AML-193 (cell line): ENCODE results near the gene STK32C.

Experiments used
- DNase-seq, 2 experiments: peaks; one replicate each; lab custom pipeline; 2025; lab: John Stamatoyannopoulos, UW

The STK32C gene

DNA sequence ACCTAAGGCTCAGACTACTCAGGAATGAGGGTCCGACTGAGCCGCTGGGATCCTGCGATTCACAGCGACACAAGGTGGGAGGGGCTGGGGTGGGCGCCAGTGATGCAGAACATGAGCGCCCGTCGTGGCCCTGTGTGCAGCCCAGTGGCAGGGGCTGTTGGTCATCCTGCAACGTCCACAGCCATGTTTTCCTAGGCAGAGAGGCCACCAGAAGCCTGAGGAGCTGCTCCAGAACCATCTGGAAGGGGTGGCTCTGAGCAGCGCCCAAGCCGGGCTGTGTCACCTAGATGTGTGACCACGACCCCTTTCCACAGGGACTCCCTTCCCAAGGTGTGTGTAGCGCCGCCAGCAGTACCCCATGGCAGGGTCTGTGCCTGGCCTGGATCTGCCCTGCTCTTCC, 96.5 kb downstream of the STK32C start:
- DNase-seq = no peak

DNA sequence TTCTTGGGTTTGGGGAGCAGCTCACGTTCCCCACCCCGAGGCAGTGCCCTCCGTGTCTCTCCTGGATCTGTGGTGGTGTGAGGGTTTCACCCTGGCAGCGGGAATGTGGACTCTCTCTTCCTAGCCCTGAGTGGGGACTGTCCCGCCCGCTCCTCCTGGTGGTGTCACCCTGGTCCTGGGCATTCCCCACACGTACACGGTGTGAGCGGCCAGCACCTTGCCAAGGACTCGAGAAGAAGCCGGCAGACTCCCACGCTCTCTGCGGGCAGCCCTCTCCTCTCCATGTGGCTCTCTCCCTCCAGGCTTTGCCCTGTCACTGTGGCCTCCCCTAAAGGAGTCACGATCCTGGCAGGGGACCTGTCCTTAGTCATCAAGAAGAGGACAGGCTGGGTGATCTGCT, 97.0 kb downstream of the STK32C start:
- DNase-seq = no peak

DNA sequence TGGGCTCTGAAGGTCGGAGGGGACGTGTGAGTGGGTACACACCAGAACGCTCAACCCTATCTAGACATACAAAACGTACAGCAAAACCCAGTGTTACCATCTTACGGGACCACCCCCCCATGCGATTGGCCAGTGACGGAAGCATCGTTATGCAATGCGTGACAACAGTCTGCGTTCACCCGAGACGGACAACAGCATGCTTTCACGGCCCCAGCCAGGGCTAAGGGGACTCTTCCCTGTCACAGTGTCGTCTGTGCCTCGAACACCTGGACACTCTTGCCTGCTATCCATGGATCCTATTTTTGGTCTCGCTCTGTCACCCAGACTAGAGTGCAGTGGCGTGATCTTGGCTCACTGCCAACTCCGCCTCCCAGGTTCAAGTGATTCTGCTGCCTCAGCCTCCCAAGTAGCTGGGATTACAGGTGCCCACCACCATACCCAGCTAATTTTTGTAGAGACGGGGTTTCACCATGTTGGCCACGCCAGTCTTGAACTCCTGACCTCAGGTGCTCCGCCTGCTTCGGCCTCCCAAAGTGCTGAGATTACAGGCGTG, 97.7 kb downstream of the STK32C start:
- DNase-seq = no peak

DNA sequence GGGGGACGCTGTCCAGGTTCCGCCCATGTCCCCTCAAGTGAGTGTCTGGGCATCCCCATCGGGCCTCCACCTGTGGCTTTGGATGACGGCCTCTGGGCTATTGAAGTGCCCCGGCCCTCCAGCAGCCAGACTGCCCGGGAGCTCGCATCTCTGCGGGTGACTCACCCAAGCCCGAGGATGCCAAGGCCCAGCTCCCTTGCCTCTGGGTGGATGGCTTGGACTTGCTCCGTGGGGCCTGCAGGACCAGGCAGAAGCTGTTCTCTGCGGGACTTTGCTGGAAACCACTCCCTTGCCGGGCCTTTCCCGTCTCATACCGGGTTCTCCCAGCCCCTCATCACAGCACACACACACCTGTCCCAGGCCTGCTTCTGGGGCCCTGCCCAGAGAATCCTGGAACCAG, 98.6 kb downstream of the STK32C start:
- no peak for DNase-seq

DNA sequence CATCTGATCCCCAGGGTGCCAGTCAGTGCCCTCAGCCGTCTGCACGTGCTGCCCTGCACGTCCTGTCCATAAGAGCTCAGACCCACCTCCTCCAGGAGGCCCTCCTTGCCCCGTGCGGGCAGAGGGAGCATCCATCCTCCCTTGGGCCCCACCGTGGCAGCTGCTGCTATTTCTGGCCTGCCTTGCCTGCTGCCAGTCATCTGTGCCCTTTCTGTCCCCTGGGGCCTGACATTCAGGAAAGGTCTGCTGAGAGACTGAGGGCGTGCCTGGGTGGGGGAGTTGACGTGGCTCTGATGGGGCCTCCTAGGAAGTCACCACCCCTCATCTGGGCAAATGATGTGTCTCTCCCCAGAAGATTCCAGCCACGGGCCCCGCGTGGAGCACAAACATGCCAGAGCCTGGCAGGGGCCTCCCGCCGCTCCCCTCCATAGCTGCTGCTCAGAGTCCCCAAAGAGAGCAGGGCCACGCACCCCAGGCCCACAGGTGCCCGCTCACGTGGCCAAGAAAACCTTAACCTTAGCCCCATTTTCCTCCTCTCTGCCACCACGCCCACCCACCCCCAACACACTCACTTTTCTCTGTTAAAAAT, 99.2 kb downstream of the STK32C start:
- no peak for DNase-seq

DNA sequence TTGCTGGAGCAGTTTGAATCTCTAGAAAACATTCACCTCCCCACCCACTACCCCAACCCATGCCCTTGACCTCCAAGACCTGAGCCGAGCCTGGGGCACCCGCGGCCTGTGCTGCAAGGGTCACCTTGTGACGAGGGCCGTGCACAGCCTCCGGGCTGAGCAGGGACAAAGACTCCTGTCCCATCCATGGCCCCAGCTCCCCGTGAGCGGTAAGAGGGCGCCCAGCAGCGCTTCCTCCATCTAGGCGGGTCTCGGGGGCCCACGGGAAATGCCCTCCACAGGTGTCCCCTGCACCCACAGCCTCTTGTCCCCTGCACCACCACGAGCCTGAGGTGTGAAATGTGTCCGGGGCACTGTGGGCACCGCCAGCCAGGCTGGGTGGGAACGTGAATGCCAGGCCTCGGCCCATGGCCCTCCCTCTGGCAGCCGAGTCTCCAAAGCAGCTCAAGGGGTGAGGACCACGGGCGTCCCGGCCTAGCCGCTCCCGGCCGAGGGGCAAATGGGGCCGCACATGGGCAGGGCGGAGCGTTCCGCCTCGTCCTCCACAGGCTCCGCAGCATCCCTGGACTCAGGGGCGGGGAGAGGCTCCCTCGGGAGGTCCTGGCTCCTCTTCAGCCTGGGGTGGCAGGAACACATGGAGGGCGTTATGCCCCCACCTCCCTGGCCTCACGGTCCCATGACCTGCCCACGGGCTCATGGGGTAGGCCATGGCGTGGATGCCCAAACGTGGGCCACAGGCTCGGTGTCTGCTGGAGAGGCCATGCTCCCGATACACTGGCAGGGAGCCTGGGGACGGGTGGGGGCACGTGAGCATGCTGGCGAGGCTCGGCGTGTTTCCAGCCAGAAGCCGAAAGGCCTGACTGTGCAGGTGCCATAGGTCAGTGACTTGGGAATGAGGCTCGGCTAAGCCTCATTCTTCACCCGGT, 100.0 kb downstream of the STK32C start:
- DNase-seq = no peak

DNA sequence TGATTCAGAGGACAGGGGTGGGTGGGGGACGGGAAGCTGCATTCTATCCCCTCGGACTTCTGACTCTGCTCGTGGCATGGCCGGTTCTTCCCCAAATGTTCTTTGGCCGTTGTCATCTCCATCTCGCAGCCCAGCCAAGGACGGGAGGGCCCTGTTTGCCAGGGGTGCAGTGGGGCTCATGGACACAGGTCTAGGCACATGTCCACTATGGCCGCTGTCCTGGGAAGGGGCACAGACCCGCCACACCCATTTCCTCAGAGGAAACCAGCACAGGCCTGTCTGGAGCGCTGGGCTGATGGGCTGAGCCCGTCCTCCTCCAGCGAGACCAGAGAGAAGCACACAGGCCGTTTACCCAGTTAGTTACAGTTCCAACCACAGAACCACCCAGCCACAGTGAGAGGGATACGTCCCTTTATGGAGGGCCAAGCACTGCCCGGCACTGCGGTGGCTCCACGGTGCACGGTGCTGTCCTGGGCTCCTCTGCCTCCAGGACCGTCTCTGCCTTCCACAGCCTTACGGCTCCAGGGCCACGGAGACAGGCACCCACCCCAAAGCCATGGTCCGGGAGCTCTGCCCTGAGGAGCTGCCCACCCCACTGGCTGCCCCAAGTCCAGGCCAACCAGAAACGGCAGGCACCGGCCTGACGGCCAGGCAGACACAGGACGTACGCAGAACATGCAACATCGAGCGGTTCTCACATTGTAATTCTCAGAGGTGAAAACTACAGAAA, 100.8 kb downstream of the STK32C start:
- no peak for DNase-seq

DNA sequence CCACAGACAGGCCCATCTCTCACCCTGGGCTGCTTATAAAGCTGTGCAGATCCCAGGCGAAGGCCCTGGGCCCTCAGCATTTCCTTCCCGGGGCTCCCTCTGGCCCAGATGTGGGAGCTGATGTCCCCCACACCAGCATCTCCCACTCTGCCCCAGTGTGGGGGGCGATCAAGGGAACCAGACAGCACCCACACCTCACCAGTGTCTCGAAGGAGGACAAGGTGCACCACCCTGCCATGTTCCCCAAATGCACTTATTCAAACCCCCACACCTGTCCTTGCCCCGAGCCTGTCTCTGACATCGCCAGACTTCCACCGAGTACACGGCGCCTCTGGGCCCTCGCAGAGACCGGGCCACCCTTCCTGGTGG, 101.4 kb downstream of the STK32C start:
- DNase-seq = no peak

DNA sequence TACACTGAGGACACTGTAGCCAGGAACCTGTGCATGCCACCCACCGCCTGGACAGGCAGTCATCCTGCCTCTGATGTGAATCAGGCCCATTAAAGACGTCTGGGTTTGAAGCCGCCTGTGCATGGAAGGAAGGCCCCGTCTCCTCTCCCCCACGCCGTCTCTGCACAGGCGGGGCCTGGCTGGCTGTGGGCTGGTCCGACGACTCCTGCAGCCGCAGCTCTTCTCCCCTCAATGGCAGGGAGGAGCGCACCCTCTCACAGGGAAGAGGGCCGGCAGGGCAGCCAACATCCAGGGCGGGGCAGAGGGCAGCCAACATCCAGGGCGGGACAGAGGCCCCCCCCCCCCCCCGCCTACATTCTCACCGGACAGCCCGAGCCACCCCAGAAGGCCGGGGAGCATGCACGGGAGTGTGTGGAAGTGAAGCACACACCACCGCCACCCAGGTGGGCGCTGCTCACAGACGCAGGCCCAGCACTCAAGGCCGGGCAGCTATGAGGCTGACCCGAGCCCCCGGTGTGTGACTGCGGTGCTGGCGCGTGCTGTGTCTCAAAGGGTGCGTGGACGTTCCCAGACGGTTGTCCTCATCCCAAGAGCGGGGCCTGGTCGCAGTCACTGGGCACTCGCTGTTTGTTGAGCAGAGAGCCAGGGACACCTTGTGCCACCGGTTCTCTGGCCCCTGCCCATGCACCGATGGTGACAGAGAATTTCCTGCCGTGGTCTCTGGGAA, 101.9 kb downstream of the STK32C start:
- DNase-seq = no peak

DNA sequence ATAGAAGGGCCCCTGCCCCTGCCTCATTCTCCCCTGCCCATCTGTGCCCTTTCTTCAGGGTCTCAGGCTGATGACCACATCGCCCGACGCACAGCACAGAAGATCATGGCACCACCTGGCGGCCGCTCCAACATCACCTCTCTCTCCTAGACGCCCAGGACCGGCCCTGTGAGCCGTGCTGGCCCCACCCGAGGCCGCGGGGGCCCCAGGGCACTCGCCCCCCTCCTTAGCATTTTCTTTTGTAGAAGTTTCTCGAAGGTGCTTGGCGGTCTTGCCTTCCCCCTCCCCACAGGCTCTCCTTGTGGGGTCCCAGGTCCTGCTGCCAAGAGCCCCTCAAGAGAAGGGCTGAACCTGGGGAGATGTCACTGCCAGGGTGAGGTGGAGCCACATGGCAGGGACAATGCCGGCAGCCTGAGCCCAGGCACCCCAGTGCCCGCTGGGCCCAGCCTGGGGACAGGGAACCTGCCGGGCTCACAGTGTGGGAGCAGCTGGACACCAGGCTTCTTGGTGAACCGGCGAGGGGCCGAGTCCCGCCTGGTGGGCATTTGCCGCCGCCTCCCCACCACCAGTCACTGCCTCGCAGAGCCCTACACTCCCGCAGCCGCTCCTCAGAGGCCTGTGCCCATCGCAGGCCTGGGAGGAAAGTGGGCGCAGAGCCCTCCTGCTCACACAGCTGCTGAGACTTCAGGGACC, 102.8 kb downstream of the STK32C start:
- no peak for DNase-seq

DNA sequence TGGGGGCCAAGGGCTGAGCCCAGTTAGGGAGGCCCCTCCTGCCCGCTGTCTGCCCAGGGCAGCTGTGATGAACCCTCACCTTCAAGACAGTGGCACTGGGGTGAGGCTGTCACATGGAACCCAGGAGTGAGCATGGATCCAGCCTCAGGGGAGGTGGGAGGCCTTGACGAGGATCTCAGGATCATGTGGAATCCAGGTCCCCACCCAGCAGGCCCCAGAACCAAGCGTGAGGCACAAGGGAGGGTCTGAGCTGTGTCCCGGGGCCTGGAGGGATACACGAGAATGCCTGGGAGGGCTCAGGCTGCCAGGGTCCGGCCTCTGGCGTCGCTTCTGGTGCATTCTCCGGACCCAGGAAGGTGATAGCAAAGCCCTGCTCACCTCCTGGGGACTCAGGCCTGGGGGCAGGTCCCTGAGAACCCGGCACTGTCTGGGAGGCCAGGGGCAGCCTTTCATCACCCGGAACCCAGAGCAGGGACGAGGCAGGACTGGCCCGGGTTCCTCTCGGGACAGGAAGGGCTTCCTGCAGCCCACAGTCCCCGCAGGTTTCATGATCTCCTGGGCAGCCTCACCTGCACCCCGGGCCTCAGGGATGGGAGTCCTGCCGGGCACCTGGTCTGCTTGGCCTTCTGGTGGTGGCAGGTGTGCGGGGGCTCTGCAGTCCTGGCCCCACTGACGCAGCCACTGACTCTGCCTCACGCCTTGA, 103.5 kb downstream of the STK32C start:
- no peak for DNase-seq

DNA sequence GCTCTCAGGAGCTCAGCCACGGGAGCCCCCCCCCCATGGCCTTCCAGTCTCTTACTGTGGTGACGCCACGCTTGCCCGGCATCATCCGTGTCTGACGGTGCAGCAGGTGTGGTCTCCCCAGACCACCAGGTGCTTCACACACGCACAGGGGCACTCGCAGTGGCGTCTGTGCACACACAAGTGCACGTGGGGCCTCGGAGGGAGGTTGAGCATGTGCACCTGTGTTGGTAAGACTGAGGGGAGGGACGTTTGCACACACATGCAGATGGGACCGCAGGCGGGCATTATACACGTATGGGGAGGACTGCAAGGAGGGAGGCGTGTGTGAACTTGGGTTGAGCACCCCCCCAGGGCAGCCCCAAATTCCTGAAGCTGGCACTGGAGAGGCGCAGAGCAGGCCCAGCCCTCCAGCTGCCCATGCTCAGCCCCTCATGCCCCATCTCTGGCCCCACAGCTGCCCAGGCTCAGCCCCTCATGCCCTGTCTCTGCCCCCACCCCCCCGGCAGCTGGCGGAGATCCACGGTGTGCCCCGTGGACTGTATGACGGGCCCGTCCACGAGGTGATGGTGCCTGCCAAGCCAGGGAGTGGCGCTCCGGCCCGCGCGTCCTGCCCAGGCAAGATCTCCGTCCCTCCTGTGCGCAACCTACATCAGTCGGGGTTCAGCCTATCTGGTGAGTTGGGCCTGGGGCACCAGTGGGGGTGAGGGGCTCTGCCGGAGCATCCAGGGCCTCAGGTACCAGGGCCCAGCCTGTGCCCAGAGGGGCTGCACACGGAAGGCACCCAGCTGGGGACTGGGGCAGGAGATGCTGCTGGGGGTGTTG, 104.3 kb downstream of the STK32C start:
- no peak for DNase-seq

DNA sequence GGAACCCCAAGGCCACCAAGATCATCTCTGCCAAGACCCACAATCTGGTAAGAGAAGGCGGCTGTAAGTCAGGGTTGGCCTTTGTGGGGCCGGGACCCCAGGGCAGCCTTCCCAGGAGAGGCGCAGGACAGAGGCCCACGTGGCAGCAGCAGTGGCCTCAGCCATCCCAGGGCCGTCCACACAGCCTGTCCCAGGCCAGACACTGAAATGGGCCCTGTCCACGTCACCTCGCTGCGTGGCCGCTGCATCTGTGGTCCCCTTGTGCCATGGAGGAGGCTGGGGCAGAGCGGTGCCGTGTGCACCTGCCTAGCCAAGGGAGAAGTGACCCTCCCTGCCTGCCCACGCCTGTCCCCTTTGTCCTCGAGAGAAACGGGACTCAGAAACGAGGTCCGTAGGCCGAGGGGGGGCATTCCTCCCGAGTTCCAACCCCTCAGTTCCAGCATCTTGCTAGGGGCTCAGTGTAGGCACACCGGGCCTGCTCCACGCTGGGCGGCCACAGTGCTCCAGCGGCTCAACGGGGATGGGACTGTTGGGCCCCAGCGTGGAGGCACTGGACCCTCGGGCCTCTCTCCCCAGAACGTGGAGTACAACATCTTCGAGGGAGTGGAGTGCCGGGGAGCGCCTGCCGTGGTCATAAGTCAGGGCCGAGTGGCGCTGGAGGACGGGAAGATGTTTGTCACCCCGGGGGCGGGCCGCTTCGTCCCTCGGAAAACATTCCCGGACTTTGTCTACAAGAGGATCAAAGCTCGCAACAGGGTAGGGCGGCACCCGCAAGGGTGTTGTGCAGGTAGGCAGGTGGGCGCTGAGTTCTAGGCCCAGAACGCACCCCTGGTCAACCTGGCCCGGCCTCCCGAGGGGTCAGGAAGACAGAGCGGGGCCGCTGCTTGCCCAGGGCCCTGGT, 105.4 kb downstream of the STK32C start:
- DNase-seq = no peak

DNA sequence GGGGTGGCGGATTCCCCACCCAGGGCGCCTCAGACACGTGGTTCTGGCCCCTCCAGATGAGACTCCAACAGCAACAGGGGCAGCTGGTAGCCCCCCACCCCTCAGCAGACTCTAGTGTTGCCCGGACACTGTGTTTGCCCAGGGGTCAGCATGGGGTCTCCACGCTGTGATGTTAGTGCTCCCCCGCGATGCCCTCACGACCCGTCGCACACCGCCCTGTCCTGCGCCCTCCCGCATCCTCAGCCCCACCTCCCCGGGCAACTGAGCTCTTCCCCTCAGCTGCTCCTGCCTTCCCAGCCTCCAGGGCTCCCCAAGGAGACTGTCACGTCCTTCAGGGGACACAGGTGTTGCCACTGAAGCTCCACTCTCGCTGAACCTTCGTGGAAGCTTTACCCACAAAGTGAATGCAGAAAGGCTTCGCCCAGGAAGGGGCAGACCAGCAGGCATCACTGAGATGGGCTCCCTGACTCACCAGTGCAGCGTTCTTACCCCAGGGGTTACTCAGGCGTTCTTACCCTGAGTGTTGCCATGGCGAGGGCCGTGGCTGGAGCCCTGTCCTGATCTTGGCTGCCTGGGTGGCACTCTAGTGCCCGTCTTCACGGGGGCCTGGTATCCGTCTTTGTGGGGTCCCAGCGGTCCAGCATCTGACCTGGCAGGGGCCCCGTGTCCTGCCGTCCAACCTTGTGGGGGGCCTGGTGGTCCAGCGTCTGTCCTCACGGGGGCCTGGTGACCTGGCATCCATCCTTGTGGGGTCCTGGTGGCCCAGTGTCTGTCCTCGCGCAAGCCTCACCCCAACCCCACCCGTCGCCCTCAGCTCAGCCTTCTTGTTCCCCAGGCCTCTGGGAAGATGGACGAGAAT, 106.4 kb downstream of the STK32C start:
- DNase-seq = no peak

DNA sequence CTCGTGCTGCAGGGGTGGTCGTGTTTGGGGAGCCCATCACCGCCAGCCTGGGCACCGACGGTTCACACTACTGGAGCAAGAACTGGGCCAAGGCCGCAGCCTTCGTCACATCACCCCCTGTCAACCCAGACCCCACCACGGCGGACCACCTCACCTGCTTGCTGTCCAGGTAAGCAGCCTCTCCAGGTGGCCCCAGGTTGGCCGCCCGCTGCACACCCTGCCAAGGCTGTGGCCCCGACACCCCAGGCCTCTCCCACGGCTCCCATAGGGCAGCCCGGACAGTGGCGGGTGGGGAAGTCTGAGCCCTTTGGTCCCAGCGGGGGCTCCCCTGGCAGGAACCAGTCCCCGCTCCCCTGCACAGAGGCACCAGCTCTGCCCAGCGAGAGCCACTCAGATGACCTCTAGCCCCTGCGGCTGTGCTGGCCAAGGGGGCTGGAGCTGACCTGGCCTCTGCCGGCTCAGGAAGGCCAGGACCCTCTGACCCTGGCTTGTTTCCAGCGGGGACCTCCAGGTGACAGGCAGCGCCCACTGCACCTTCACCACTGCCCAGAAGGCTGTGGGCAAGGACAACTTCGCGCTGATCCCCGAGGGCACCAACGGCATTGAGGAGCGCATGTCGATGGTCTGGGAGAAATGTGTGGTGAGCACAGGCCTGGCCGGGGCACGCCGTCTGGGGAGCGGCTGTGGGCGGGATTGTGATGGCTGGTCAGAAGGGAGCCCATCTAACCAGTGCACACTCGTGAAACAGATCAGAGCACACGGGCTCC, 107.2 kb downstream of the STK32C start:
- DNase-seq = no peak

DNA sequence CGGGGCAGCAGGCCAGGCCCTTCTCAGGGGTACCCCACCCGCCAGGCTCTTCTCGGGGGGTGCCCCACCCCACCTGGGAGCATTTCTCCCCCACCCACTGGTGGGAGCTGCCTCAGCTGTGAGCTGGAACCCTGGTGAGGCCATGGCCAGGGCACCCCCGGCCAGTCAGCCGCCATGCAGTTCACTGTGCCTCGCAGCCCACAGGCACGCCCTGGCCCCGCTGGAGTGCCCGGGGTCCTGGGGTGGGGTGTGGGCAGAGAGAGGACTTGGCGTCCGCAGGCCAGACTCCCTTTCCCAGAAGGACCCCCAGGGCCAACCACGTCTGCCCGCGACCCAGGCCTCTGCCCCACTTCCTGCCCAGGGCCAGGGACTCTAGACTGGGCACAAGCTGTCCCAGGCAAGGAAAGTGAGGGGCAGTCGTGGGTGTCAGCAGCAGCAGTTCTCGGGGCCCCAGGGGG, 107.9 kb downstream of the STK32C start:
- no peak for DNase-seq

DNA sequence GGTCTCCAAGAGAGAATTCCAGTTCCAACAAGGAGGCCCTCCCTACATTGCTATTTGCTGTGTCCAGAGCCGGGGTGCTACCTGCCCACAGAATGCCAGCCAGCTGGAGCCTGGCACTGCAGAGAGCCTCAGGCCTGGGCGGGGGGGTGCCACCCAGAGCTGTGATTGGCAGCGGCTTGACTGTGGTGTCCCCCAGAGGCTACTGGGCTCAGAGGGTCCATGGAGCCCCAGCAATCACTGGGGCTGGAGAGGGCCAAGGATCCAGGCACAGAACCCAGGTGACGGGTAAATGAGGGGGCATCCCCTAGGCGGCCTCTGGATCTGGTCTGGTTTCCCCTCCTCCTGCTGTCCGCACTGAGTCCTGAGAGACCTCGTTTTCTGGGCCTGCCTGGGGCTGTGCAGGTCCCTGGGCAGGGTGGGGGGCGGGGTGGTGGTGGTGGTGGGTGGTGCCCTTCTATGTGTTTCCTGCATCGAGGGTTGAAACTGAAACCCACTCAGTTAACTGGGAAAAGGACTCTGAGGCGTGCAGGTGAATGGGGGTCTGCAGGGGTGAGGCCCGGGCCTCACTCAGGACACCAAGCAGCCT, 108.4 kb downstream of the STK32C start:
- DNase-seq = no peak
